ENCODE results near the gene TMEM72. TPM values are rescaled to one million over a fixed set of nuclear protein-coding genes. Genes with fewer than 3 reads are reported as not detected.

Gene TMEM72
- total RNA-seq, 2 donors from 2014 or later, result 0.15 TPM; not detected in 1

DNA sequence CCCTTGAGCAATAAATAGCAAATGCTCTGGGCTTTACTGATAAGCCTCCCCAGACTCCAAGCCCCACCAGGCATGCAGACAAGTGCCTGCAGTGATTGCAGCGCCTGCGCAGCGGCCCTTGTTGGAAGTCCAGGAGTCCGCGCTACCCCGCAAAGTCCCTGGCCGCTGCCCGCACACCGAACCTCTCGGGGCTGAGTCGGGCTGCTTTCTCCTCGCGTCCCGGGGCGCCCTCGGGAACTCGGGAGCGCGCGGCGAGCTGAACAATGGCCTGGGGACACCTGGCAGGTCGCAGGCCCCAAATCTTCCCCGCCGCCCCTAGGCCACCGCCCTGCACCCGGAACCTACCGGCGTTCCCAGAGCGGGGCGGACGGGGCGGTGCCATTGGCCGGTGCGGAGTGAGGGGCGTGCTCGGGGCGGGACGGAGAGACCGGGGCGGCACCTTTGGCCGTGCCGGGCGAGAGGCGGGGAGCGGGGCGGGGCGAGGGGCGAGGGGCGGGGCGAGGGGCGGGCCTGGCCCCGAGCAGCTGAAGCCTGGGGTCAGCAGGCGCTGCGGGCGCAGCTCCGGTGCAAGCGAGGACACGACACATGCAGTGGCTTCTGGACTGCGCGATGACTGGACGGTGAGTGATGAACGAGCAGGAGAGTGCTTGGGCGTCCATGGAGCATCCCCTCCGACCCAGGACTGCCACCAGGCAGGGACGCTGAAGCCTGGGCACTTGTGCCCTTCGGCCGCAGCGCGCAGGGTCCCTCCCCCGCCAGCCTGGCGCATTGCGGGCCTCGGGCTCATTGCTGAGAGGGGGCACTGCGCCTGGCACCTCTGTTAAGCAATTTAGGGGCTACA, 48.3 kb downstream of the TMEM72 start, which contains the start of gene RASSF4:
Gene RASSF4, plus strand, starts transcription at position 556 of the 841 bp plus-strand sequence. CDS start 10,401 bp downstream, outside the sequence.
- H3K27me3 ChIP-seq, result no peaks in the 10 kb centered on the region
- no peak for TF ChIP-seq CTCF (IDR thresholded peaks at IDR 0.05)
- no peaks in the 10 kb centered on the region for H3K36me3 ChIP-seq
- H3K27ac ChIP-seq, result peak within 1 kb of the TSS; percentile 94 to 96
- no peaks in the 10 kb centered on the region for H3K9me3 ChIP-seq
- peak; percentile 93 for DNase-seq (ENCODE audit: low spot score)
- H3K4me1 ChIP-seq, result peaks cover 0 to 70% of the 10 kb centered on the region in 2 donors
- peak within 1 kb of the TSS; percentile 69 to 83 for H3K4me3 ChIP-seq

DNA sequence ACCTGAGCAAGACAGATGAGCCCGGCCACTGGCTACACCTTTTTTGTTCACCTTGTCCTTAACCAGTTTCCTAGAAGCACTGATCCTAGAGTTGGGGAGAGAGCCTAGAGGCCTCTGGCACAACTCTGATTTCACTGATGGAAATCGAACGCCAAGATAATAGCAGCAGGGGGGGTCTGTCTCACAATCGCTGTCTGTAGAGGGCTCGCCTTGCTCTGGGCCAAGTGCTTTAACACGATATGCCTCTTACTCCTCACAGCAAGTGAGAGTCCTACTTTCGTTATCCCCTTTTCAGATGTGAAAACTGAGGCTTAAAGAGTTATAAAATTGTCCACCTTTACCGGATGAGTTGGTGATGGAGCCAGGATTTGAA, 48.9 kb downstream of the TMEM72 start:
- Histone ChIP-seq H3K9me3 (no peaks in the 10 kb centered on the region), H3K27me3 (no peaks in the 10 kb centered on the region), H3K27ac (peak overlapping the region; percentile 94 to 96), H3K4me3 (peak overlapping the region; percentile 69 to 83), H3K4me1 (peaks cover 0 to 76% of the 10 kb centered on the region in 2 donors), H3K36me3 (no peaks in the 10 kb centered on the region)
- DNase-seq (ENCODE audit: low spot score), result no peak
- TF ChIP-seq CTCF (IDR thresholded peaks at IDR 0.05), result no peak

DNA sequence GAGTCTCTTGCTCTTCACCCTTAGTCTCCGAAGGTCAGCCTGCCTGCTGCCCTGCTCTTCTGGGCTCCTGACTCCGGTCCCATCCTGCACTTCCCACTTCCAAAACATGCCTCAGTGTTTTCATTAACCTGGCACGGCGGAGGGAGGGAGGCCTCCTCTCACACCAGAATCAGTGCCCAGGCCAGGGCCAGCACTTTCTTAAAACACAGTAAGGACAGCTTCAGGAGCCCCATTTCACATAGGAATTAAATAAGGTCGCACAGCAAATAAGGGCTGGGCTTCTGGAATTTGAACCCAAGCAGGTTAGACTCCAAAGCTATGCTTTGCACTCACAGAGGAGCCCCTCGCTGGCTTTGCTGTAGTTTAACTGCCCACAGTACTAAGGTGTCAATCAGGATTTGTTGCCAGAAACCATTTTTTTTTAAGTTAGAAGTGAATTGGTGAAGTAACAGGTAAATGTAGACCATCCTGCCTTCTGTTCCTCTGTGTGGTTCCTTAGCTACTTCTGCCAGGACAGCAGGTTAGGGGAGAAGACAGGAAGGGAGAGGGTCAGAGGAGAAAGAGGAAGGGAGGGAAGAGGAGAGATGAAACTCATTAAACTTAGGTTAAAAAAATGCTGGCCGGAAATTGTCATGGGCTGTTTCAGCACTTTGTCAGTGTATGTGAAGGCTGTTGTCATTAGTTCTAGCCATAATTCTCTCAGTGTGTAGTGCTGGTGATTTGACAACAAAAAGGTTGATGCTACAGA, 49.5 kb downstream of the TMEM72 start:
- peak; percentile 59 for DNase-seq (ENCODE audit: low spot score)
- H3K27me3 ChIP-seq, result no peaks in the 10 kb centered on the region
- no peaks in the 10 kb centered on the region for H3K36me3 ChIP-seq
- no peaks in the 10 kb centered on the region for H3K9me3 ChIP-seq
- peaks cover 0 to 78% of the 10 kb centered on the region in 2 donors for H3K4me1 ChIP-seq
- H3K4me3 ChIP-seq, result peak overlapping the region; percentile 69 to 83
- TF ChIP-seq CTCF (IDR thresholded peaks at IDR 0.05), result no peak
- peak overlapping the region; percentile 94 to 96 for H3K27ac ChIP-seq

GRCh38 chr10:44961230-44961571, 50.1 kb downstream of the TMEM72 start:
- no peaks in the 10 kb centered on the region for H3K36me3 ChIP-seq
- peaks cover 0 to 78% of the 10 kb centered on the region in 2 donors for H3K4me1 ChIP-seq
- TF ChIP-seq CTCF (IDR thresholded peaks at IDR 0.05), result no peak
- peak overlapping the region; percentile 94 to 96 for H3K27ac ChIP-seq
- H3K27me3 ChIP-seq, result no peaks in the 10 kb centered on the region
- H3K4me3 ChIP-seq, result peak overlapping the region; percentile 69 to 83
- no peaks in the 10 kb centered on the region for H3K9me3 ChIP-seq
- DNase-seq (ENCODE audit: low spot score), result peak; percentile 57

DNA sequence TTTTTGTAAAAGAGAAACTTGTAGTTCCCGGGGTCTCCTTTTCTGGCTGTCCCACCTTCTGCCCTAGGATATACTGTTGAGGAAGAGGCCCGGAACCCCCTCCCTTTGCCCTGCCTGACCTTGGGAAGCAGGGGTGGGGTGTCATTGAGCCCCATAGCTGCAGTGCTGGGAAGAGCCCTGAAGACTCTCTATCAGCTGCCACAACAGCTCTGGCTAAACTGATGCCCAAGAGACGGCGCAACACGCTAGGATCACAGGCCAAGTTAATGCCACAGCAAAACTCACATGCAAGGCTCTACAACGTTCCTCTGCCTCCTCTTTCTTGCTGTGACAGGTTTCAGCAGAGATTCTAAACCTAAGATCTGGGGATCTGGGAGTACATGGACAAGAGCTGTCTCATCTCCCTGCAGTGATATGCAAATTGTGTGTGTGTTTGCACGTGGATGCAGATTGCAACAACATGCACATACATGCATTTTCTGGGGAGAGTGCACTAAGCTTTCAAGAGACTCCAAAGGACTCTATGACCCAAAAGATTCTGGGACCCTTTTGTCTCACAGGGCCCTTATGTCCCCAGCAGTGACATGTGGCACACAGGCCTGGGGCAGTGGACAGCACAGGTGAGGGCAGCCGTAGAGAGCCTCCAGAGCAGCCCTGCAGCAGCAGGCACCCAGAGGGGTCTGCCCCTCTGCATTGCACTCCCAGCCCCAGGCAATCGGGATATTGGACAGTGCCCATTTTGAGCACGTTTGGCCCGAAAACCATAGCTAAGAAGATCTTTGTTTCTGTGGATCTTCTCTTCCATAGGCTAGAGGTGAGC, 51.0 kb downstream of the TMEM72 start:
- H3K36me3 ChIP-seq, result no peaks in the 10 kb centered on the region
- peak overlapping the region; percentile 94 to 96 for H3K27ac ChIP-seq
- TF ChIP-seq CTCF (IDR thresholded peaks at IDR 0.05), result no peak
- no peaks in the 10 kb centered on the region for H3K27me3 ChIP-seq
- no peaks in the 10 kb centered on the region for H3K9me3 ChIP-seq
- peaks cover 0 to 82% of the 10 kb centered on the region in 2 donors for H3K4me1 ChIP-seq
- DNase-seq (ENCODE audit: low spot score), result peak; percentile 56
- peak overlapping the region; percentile 69 to 83 for H3K4me3 ChIP-seq
